Smooth muscle cell (in vitro differentiated cells): ENCODE measurements around the gene STAG3. TPM values are rescaled to one million over a fixed set of nuclear protein-coding genes. Genes with fewer than 3 reads are reported as not detected.

Source experiments
- DNase-seq: peaks from one replicate; lab custom pipeline; 2025; ENCODE audit not compliant: unreplicated experiment; lab: John Stamatoyannopoulos, UW
- H2AFZ ChIP-seq: fragments of 200-600 bp; sonication (generic); 2 replicates; pipeline ENCODE4 v1.6.0; 2016; ENCODE audit warnings: antibody characterized with exemption, low read depth, mild to moderate bottlenecking
- H3F3A ChIP-seq: fragments of 200-600 bp; sonication (generic); 2 replicates; pipeline ENCODE4 v1.6.0; 2017; ENCODE audit warnings: antibody characterized with exemption, low read depth
- H3K27ac ChIP-seq: fragments of 200-600 bp; sonication (generic); 2 replicates; pipeline ENCODE4 v1.5.1; 2016; ENCODE audit warnings: low read depth, mild to moderate bottlenecking
- H3K27me3 ChIP-seq: fragments of 200-600 bp; sonication (generic); 2 replicates; pipeline ENCODE4 v1.6.1; 2016; ENCODE audit warnings: low read depth, mild to moderate bottlenecking
- H3K36me3 ChIP-seq: fragments of 200-600 bp; sonication (generic); 2 replicates; pipeline ENCODE4 v1.5.1; 2016; ENCODE audit warnings: low read depth
- H3K4me1 ChIP-seq: fragments of 200-600 bp; sonication (generic); 2 replicates; pipeline ENCODE4 v1.5.1; 2016; ENCODE audit warnings: low read depth
- H3K4me2 ChIP-seq: fragments of 200-600 bp; sonication (generic); 2 replicates; pipeline ENCODE4 v1.6.0; 2016; ENCODE audit warnings: mild to moderate bottlenecking
- H3K4me3 ChIP-seq: fragments of 200-600 bp; sonication (generic); 2 replicates; pipeline ENCODE4 v1.5.1; 2016; ENCODE audit warnings: mild to moderate bottlenecking
- H3K79me2 ChIP-seq: fragments of 200-600 bp; sonication (generic); 2 replicates; pipeline ENCODE4 v1.6.0; 2016; ENCODE audit warnings: low read depth, mild to moderate bottlenecking
- H3K9ac ChIP-seq: fragments of 200-600 bp; sonication (generic); 2 replicates; pipeline ENCODE4 v1.6.0; 2016; ENCODE audit warnings: low read depth
- H3K9me3 ChIP-seq: fragments of 200-600 bp; sonication (generic); replicated peaks from 2 replicates; pipeline ENCODE4 v1.5.1; 2016; ENCODE audit warnings: low read depth
- H4K20me1 ChIP-seq: fragments of 200-600 bp; sonication (generic); 2 replicates; pipeline ENCODE4 v1.6.0; 2016; ENCODE audit warnings: low read depth
- WGBS: methylation state at CpG from one replicate; pipeline ENCODE4 v1.1.7; 2016; ENCODE audit warnings: low lambda C conversion rate; 5-methylcytosine and 5-hydroxymethylcytosine counted together
- polyA plus RNA-seq: library from polyadenylated mRNA; unstranded; fragments of >200 nt; fragmentation: Nextera tagmentation; extraction: Ambion mirVana; gene quantifications from 2 replicates; pipeline ENCODE4 v1.2.1, GENCODE V29; 2016
- total RNA-seq: library from RNA; depleted of rRNA; stranded (reverse); fragments of >200 nt; gene quantifications from 2 replicates; pipeline ENCODE4 v1.2.3, GENCODE V29; 2014
- TF ChIP-seq, protein P1 (sequence below): fragments of 200-600 bp; sonication (generic); IDR thresholded peaks from 2 replicates; pipeline ENCODE4 v1.5.1; 2017; ENCODE audit warnings: borderline replicate concordance, mild to moderate bottlenecking, antibody characterized with exemption; ENCODE audit not compliant: insufficient read depth, poor library complexity, severe bottlenecking

The STAG3 gene
- total and polyA plus RNA-seq, 2 experiments from 2014 or later, result 0.04 to 0.96 TPM

DNA sequence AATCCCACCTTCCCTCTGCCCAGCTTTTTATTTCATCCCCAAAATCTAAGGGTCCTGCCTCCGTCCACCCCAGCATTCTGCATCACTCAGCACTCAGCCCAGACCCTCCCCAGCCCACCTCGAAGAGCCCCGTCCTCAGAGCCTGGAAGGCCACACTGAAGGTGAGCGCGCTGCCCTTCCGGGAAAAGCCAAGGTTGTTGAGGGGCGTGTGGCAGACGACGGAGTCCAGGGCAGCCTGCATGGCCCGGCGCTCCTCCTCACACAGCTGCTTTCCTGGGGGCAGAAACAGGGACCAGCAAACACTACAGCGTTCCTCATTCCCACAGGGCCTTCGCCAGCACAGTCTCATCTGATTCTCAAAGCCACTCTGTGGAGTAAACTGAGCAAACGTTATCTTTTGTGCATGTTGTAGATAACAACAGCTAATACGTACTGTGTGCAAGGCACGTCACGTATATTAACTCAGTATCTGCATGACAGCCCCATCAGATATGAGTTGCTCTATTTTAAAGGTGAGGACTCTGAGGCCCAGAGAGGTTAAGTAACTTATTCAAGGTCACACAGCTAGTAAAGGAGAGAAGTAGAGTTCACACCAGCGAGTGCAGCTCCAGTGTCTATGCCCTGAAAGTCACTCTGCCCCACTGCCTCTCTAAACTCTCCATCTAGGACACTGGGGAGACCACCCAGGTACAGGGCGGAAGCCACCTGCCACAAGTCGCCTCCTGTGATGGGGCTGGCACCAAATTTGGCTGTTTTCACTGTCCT, 22.0 kb upstream of the STAG3 start:
- Histone ChIP-seq H3K4me1 (peaks cover 9% of the 10 kb centered on the region), H3K79me2 (no peaks in the 10 kb centered on the region), H2AFZ (no peak overlapping the region), H3K27me3 (no peaks in the 10 kb centered on the region), H3K4me3 (no peak overlapping the region), H3K36me3 (no peaks in the 10 kb centered on the region), H3K27ac (no peak overlapping the region), H3K4me2 (no peak overlapping the region), H3K9me3 (no peaks in the 10 kb centered on the region), H3K9ac (no peak overlapping the region), H4K20me1 (peaks cover 27% of the 10 kb centered on the region), H3F3A (peaks cover 10% of the 10 kb centered on the region)
- TF ChIP-seq, protein P1, sequence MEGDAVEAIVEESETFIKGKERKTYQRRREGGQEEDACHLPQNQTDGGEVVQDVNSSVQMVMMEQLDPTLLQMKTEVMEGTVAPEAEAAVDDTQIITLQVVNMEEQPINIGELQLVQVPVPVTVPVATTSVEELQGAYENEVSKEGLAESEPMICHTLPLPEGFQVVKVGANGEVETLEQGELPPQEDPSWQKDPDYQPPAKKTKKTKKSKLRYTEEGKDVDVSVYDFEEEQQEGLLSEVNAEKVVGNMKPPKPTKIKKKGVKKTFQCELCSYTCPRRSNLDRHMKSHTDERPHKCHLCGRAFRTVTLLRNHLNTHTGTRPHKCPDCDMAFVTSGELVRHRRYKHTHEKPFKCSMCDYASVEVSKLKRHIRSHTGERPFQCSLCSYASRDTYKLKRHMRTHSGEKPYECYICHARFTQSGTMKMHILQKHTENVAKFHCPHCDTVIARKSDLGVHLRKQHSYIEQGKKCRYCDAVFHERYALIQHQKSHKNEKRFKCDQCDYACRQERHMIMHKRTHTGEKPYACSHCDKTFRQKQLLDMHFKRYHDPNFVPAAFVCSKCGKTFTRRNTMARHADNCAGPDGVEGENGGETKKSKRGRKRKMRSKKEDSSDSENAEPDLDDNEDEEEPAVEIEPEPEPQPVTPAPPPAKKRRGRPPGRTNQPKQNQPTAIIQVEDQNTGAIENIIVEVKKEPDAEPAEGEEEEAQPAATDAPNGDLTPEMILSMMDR, result no peak
- 89% methylated on average over 20 of the region's 20 CpGs for WGBS
- no peak for DNase-seq

DNA sequence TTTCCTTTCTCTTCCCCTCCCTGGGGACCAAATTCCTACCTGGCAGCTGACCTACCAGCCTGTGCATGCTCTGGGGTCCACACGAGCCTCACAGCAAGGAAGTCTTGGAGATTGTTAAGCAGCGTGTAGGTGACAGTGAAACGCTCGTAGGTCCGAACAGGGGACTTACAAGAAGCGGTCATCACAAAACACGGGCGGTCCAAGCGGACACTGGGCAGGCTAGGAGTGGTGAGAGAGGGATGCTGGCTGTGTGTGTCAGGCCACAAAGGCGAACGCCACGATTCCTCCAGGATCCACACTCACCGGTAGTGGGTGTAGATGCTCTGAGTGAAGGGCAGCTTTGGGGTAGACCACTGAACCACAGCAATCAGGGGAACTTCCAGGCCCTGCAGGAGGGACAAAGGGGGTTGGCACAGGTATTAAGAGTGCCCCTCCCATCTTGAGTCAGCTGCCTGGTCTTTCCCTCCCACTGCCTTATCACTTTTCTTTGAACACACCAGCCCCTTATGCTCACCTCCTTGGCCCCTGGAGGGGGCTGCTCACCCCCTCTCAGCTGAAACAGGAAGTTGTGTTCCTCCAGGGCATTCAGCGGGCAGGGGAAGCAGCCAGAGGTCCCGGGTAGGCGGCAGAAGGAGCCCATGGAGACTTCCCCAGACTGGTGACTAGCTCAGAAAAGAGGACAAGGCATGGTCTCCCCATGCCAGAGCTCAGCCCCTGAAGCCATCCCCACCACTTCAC, 21.2 kb upstream of the STAG3 start:
- WGBS, result 93% methylated on average over 16 of the region's 16 CpGs
- Histone ChIP-seq H2AFZ (no peak overlapping the region), H3K4me1 (peaks cover 9% of the 10 kb centered on the region), H3F3A (peaks cover 10% of the 10 kb centered on the region), H3K4me2 (no peak overlapping the region), H3K36me3 (no peaks in the 10 kb centered on the region), H4K20me1 (peaks cover 27% of the 10 kb centered on the region), H3K27ac (no peak overlapping the region), H3K4me3 (no peak overlapping the region), H3K27me3 (no peaks in the 10 kb centered on the region), H3K9me3 (no peaks in the 10 kb centered on the region), H3K9ac (no peak overlapping the region), H3K79me2 (no peaks in the 10 kb centered on the region)
- TF ChIP-seq, protein P1, result no peak
- no peak for DNase-seq

DNA sequence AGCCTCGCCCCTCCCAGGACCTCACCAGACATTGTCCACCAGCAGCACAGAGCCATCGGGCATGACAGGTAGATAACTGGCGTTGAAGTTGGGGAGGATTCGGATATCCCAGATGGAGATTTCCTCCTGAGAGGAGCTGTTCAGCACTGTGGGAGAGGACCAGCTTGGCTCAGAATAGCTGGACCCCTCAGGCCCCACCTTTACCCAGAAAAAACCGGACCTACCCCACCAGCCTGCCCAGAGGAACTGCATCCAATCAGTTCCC, 20.7 kb upstream of the STAG3 start:
- Histone ChIP-seq H3K36me3 (no peaks in the 10 kb centered on the region), H2AFZ (no peak overlapping the region), H3K79me2 (no peaks in the 10 kb centered on the region), H3K9ac (no peak overlapping the region), H3F3A (peaks cover 10% of the 10 kb centered on the region), H3K4me2 (peak overlapping the region; percentile 99), H3K27ac (no peak overlapping the region), H3K9me3 (no peaks in the 10 kb centered on the region), H3K4me3 (peak overlapping the region; percentile 100), H3K4me1 (peaks cover 9% of the 10 kb centered on the region), H4K20me1 (peaks cover 27% of the 10 kb centered on the region), H3K27me3 (no peaks in the 10 kb centered on the region)
- TF ChIP-seq, protein P1, result no peak
- no peak for DNase-seq
- 90% methylated on average over 5 of the region's 5 CpGs for WGBS
